SKM-1 (cell line): Measurements from ENCODE around the gene UBE2V1.
"Not testable (repeated sequence)": the region's sequence is repeated elsewhere in the genome, so short reads cannot be mapped to it uniquely, and the experiment has no call there.

ENCODE experiments used
- DNase-seq: peaks from one replicate; lab custom pipeline; 2025; ENCODE audit not compliant: unreplicated experiment; lab: John Stamatoyannopoulos, UW

The UBE2V1 gene

DNA sequence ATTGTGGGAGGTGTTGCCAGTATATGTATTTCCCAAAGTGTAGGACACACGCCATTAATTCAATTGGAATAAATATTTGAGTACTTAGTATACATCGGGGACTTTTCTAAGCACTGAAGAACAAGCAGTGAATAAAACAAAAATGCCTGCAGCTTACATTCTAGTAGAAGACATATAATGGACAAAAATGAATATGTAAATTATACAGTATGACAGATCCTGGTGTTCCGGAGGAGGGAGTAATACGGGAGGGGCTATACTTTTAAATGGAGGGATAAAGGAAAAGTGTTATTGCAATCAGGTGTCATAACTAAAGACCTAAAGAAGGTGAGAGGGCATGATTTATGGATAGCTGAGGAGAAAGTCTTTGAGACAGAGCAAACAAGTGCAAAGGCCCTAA, 15.1 kb downstream of the UBE2V1 start:
- no peak for DNase-seq

DNA sequence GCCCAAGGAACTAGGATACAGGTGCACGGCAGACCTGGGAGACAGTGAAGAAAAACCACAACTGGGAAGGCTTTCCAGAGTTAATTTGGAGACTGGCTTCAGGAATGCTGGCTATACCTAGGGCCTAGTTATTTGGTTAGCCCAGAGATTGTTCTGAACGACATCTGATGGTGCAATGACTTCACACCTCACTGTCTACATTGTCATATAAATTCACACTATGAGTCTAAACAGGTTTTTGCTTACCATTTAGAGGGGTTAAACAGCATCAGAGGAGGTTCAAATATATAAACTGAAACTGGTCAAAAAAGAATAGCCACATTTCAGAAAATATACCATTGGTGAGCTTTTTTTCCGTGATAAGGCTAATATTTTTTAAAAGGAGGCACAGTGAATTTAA, 16.7 kb downstream of the UBE2V1 start:
- no peak for DNase-seq

DNA sequence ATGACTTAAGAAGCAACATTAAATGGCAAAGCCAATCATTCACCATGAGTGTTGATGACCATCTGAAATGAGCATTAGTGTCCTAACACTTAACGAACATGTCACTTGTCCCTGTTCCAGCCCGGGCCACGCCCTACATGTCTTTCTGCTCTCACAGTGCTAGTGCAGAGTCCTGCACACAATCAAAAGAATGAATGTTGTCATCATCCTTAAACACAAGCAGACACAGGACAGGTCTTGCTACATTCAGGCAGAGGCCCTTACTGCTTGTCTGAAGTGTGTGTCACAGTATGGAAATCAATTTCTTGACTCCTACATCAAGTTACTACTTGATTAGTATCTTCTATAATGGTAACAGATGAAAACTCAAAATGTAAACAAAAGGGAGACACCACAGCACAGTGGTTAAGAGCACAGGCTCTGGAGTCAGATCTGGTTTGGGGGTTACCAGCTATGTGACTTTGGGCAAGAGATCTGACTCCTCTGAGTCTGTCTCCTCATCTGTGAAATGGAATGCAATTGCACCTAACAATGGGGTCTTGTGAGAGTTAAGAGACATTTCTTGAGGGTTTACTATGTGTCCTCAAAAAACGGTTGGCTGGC, 17.4 kb downstream of the UBE2V1 start:
- no peak for DNase-seq

DNA sequence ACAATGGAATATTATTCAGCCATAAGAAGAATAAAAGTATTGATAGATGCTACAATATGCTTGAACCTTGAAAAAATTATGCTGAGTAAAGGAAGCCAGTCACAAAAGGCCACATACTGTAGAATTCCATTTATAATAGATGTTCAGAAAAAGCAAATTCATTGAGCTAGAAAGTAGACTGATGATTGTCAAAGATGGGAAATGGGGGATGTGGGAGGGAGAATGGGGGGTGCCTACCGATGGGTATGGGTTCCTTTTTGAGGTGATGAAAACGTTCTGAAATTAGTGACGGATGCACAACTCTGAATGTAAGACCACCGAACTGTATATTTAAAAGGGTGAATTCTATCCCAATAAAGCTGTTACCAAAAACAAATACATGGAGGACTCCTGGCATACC, 18.4 kb downstream of the UBE2V1 start:
- DNase-seq, result no peak

DNA sequence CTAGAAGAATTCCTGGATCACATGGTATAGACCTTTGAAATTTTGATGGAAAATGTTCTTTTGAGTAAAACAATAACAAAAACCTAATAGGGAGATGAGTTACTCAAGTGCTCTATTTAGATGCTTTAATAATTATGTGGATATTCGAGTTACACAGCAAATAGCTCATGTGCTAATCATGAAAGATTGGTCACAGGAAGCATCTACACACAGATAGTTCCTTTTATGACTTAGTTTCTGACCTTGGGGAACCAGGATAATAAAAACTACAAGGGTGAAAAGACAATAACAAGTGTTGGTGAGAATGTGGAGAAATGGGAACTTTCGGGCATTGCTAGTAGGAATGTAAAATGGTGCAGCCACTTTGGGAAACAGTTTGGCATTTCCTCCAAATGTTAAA, 19.7 kb downstream of the UBE2V1 start:
- no peak for DNase-seq

DNA sequence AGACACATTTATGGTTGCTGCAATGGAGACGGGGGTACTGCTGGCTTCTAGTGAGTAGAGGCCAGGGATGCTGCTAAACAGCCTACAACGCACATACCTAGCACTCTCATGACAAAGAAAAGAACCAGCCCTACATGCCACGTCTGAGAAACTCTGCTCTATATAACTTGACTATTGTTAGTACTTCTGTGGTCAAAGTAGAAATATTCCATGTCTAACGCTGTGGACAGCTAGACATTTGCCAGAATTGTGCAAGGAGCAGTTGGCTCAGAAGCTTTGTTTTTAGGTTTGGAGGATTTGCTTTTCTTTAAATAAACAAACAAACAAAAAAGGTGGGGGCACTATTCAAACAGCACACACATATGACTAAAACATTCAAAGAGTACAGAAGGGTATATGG, 20.5 kb downstream of the UBE2V1 start:
- DNase-seq, result no peak

DNA sequence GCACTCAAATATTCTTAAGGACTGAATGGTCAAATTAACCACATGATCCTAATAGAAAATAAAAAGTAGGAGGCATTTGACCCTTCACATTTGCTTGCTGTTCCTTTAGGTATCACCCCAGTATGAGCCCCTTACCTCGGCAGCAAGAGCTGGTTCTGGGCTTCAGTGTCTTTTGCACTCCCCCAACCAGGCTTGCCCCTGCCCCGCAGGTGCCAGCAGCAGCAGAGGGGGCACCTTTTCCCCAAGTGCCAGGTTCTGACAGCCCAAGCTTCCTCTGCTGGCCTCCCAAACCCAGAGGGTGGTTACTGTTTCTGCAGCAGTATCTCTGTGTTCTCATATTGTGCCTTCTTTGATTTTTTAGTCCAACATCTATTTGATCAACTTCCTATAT, 23.2 kb downstream of the UBE2V1 start:
- DNase-seq, result no peak

DNA sequence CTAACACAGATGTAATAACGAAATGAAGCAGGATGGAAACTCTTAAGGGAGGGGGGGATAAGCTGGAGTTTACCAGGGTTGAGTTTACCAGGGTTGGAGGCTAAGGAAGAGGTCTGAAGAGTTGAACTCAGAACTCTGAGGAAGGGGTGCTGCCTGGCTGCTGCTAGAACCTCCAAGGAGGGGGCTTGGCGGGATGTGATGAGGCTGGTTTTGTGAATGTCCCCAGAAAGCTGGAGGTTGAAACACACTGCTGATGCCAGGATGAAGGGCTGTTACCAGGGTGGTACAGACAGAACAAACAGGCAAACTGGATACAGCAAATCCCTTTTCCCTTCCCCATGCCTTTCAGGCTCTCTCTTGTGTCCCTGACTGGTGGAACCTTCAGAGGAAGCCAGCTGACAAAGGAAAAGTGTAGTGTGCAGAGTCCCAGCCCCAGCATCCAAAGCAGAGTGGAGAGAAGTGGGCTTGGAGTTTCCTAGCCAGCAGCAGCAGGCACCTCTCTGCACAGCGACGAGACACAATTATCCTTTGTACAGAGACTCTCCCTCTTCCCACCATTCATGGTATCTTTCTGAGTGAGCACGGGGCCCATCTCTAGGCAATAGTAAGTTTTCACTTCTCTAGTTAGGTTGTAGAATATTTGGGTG, 23.7 kb downstream of the UBE2V1 start:
- no peak for DNase-seq

DNA sequence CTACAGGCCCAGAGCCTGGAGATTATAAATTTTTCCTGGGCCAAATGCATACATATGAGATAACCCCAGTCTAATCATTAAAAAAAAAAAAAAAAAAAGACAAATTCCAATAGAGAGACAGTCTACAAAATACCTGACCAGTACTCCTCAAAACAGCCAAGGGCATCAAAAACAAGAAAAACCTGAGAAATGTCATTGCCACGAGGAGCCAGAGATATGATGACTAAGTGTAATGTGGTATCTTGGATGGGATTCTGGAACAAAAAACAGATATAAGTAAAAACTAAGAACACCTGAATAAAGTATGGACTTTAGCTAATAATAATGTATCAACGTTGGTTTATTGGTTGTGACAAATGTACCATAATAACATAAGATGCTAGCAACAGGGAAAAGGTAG, 24.9 kb downstream of the UBE2V1 start:
- DNase-seq, result no peak

DNA sequence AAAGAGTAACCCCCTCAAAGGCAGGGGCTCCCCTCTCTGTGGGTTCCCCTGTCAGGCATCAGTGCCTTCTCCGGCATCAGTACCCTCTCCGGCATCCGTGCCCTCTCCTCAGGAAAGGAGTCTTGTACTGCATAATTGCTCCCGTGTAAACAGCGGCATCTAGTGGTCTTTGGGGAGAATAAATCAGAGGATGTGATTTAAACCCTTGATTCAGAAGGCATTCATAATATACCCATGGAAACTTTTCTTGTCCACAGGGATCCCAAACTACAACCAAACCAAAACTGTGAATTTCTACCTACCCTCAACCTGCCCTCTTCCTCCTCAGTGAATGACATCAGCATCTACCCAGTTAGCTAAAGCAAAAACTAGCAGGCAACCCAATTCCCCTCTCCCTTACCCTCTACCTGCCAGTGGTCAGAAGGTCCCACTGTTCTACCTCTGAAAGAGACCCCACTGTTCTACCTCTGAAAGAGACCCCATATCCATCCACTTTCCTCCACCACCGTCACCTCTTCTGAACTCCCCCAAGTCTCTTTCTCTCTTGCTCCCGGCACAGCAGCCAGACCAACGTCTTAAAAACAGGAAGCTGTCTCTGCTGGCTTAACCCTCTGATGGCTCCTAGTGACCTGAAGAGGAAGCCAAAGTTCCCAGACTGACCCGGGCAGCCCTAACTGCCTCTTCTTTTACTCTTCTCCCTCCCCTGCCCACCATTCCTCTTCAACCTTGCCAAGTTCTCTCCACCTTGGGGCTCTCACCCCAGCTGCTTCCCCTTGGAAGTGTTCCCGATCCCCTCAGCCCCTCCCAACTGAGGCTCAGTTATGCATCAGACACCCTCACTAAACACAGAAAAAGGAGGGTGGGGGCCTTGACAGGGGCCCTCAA, 27.2 kb downstream of the UBE2V1 start:
- peak; percentile 90 for DNase-seq

DNA sequence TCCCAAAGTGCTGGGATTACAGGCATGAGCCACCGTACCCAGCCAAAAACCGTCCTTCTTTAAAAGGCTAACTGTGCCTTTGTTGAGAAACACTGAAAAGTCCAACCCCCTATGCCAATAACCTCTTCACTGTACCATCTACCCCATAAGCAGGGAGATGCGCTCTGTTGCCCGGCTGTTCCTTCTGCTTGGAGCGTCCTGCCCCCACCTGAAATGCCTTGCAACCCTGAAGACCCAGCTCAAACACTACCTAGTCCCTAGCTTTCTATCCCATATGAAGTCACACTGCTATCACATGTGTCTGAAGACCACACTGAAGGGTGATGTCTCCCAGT, 27.8 kb downstream of the UBE2V1 start:
- DNase-seq, result no peak

DNA sequence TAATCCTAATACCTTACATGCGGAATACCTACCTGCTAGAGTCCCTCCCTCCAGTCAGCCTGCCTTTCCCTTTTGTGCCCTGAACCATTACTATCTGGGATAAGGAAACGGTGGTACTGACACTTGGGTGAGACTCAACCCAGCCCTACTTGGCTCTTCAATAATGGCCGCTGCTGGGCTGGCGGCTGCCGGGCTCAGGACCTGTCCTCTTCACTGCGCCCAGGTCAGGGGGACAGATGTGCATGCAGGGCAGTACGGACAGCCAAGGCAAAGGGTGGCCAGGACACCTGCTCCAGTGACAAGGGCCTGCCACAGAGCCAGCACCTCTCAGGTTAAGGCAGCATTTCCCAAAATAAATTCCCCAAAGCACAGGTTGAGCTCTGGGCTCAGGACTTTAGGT, 29.9 kb downstream of the UBE2V1 start:
- DNase-seq, result no peak

DNA sequence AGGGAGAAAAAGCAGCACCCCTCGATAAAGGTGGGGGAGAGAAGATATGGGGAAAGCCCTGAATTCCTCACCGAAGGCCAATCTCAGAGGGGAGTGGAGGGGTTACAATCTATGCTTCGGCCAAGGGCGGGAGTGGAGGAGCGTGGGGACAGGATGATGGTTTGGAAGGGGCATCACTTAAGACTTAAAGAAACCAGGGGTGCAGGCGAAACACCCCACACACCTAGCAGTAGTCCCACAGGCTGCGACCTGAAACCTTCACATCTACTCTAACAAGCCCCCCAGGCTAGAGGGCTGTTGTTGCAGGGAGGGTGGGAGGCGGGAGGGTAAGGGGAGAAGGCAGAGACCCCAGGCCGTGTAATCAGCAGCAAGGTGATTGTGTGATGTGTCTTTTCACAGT, 30.9 kb downstream of the UBE2V1 start:
- DNase-seq, result not testable (repeated sequence)

DNA sequence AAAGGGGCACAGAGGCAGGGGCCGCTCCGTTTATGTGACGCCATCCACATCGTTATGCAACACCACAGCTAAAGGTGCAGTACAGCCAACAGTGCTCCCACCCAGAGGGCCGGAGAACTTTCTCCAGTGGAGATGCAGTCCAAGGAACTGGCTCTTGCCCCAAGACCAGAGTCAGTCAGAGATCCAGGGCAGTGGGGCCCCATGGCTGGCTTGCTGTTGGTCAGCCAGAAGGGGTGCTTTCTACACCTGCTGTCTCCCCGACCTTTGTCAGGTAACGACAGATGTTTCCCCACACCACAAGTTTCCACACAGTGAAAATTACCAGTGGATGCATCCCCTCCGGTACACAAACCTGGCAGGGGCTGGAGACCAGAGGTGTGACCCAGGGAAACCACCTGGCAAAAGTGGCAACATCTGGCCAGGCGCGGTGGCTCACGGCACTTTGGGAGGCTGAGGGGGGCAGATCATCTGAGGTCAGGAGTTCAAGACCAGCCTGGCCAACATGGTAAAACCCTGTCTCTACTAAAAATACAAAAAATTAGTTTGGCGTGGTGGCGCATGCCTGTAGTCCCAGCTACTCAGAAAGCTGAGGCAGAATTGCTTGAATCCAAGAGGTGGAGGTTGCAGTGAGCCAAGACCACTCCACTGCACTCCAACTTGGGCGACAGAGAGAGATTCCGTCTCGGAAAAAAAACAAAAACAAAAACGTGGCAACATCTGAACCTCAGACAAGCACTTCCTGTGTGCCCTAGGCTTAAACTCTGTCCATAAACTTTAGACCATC, 34.9 kb downstream of the UBE2V1 start:
- DNase-seq, result no peak

DNA sequence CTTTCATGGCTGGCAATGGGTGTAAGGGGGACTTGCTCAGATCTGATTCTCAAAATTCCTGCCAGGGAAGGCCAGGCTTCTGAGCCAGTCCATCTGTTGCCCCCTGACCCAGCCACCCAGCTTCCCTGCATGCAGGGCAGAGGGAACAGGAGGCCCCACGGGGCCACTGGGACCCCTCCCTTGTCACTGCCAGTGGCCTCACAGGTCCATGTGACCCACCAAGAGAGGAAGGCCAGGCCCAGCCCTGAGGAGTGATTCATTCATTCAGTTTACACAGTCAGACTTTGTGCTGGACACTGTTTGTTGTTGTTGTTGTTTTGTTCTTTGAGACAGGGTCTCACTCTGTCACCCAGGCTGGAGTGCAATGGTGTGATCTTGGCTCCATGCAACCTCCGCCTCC, 39.5 kb downstream of the UBE2V1 start:
- no peak for DNase-seq

DNA sequence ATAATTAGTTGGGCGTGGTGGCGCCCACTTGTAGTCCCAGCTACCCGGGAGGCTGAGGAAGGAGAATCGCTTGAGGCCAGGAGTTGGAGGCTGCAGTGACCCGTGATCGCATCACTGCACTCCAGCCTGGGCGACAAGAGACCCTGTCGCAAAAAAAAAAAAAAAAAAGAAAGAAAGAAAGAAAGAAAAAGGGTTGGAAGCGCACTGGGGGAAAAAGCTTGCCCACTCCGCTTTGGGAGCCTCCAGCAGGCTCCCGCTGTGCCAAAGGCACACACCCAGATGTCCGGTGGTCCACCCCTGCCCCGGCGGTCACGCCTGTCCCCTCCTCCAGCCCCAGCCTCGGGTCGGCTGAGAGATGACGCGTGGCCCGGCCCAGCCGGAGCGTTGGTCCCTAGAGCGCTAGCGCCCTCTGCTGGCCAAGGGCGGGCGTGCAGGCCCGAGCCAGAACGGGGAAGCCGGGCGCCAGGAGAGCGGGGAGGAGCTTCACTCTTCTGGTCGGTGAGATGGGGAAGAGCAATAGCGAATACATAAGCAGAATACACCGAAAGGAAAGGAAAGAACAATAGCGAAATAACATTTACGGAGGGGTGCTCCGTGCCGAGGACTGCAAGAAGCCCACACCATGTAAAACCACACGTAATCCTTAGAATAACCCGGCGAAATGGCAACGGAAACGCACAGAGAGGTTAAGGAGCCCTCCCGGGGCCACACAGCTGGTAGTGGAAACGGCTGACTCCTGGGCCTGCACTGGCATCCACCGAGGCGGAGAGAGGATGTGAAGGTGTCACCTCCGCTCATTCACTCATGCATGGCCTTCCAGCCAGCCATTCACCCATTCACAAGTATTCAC, 41.7 kb downstream of the UBE2V1 start:
- DNase-seq, result peak; percentile 75

DNA sequence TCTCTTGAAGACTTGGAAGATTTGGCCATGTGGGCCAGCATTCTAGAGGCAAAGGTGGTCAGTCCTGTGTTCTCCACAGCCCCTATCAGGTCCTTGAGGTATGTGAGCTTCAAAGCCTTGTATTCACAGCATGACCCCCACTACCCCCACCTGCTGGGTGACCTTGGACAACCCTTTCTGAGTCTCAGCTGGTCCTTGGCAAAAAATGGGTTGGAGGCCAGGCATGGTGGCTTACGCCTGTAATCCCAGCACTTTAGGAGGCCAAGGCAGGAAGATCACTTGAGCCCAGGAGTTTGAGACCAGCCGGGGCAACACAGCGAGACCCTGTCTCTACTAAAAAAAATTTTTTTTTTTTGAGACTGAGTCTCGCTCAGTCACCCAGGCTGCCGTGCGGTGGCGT, 42.6 kb downstream of the UBE2V1 start:
- DNase-seq, result no peak

DNA sequence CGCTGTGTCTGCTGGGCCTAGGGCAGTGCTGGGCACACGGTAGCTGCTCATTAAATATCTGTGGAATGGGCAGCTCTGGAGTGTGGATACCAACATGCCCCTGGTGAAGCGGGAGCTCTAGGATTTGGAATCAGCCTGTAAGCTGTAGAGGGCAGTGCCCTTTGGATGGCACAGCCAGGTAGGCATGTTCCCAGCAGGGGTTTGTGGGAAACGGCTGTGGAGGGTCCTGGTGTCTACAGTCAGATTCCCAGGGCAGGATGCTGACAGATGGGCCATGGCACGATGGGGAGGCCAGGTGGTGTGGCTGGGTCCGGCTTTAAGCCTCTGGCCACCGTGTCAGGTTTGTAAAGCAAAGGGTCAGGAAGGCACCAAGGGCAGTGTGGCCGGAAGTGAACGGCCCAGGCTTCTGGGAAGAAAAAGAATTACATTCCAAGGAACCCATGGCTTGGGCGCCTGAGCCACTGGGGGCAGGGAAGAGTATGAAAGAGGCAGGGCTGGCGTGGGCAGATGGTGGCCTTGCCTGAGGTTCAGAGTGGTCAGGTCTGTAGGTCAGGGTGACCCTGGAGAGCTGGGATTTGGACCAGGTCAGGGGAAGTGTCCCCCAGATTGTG, 44.8 kb downstream of the UBE2V1 start:
- no peak for DNase-seq

DNA sequence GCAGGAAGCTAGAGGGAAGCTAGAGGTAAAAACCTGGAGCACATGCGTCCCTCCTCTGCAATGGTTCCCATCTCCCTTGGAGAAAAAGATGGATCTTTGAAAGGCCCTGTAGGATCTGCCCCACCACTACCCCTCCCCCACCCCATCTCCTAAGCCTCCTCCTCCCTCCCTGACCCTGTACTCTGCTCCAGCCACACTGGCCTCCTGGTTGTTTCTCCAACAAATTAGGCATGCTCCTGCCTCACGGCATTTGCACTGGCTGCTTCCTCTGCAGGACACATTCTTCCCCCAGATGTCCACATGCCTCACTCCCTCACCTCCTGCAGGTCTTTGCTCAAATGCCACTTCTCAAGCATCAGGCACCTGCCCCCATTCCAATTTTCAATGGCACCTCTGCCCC, 45.5 kb downstream of the UBE2V1 start:
- DNase-seq, result no peak

DNA sequence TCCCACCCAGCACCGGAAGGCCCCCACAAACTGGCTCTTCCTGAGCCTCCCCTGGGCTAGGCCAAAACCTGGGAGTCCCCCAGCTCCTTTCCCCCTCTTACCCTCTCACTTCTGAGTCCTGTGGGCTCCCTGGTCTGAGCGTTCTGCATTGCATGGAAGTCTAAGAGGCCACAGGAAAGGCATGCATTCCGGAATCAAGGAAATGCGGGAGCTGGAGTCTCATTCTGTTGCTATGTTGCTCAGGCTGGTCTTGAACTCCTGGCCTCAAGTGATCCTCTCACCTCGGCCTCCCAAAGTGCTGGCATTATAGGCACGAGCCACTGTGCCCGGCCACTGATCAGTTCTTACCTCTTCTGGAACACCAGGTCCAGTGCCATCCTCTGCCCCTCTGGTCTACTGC, 45.9 kb downstream of the UBE2V1 start:
- no peak for DNase-seq
